HPDE6-E6E7 (cell line): Measurements from ENCODE around the gene CEP89.
"Not testable (repeated sequence)": the region's sequence is repeated elsewhere in the genome, so short reads cannot be mapped to it uniquely, and the experiment has no call there.

Experiments used
- DNase-seq: peaks from one replicate; pipeline ENCODE4 v3.0.0; 2011; ENCODE audit warnings: missing footprints; ENCODE audit errors: extremely low spot score

CEP89 gene

GRCh38 chr19:32837531-32837930 lies 134.2 kb downstream of the CEP89 start:
- no peak for DNase-seq

GRCh38 chr19:32833388-32833787 lies 138.4 kb downstream of the CEP89 start:
- DNase-seq: not testable (repeated sequence)

- DNase-seq: not testable (repeated sequence)
Observed at GRCh38 chr19:32832825-32833224, 138.9 kb downstream of the CEP89 start.

DNA sequence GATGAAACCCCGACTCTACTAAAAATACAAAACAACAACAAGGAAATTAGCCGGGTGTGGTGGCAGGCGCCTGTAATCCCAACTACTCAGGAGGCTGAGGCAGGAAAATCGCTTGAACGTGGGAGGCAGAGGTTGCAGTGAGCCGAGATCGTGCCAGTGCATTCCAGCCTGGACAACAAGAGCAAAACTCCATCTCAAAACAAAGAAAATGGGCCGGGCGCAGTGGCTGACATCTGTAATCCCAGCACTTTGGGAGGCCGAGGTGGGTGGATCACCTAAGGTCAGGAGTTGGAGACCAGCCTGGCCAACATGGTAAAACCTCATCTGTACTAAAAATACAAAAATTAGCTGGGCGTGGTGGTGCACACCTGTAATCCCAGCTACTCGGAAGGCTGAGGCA lies 139.7 kb downstream of the CEP89 start:
- not testable (repeated sequence) for DNase-seq

DNA sequence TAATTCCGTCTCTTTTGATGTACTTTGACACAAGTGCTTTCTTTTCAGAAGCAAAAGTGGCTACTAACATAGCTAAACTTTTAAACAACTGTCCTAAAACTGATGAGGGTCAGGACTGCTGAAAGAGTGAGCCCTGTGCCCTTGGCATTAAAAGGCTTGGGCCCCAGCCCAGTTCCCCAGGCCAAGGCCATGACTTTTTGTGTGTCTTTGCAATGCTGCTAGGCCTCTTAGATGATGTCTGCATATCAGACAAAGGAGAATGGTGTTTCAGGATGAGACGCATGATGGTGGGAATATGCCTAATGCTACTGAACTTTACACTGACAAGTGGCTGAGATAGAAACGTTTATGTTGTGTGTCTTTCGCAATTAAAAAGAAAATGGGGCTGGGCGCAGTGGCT lies 140.1 kb downstream of the CEP89 start:
- DNase-seq: no peak

DNA sequence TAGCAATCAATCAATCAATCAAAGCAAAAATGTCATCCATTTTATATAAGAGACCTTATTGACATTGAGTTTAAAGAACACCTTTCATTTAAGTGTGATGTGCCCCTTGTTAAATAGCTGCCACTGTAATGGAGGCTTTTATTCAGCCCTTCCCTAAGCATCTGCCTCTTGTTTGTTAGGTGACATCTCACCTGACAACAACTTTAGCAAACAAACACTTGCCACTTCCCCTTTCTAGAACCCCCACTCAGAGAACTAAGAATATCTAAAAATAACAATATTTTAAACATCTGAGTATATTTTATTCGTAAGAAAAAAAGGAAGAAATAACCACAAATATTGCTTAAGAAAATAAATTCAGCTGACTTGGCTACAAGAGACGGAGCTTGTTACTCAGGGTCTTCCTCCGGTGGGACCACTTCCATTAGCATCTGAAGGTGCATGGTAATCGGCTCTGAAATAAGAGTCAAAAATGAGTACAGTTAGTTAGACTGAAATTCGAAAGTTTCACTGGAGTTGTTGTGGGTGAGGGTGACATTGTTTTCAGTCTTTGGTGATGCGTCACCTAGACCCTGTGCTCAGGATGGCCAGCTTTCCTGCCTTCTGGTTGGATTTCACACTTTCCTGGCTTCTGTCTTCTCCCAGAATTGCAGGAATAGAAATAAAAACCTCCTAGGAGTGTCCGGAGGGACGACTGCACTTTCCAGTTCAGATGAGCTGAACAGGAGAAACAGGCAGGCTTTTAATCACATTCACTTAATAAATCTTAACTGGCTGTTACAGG lies 141.3 kb downstream of the CEP89 start:
- DNase-seq: no peak

DNA sequence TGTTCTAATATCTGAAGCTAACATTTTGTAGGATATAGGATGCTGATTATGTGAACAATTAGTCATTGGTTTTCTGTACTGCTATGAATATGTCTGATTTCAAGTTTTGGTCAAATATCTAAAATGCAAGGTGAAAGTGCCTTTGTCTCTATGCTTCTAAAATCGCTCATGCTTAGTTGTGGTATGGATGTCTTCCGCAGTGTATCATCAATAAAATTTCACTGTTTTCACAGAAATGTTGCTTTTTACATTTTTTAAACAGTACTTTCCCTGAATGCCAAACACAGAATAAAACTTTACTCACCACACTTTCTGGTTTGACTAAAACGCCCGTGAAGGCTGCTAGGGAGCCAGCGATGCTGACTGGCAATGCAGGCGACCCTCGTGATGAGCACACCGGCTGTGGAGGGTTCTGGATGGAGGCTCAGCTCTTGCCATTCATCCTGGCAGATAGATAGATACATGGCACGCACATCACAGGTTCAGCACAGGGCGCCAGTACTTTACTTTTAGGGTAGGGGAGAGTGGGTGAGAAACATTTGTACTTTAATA lies 142.3 kb downstream of the CEP89 start:
- DNase-seq: no peak

DNA sequence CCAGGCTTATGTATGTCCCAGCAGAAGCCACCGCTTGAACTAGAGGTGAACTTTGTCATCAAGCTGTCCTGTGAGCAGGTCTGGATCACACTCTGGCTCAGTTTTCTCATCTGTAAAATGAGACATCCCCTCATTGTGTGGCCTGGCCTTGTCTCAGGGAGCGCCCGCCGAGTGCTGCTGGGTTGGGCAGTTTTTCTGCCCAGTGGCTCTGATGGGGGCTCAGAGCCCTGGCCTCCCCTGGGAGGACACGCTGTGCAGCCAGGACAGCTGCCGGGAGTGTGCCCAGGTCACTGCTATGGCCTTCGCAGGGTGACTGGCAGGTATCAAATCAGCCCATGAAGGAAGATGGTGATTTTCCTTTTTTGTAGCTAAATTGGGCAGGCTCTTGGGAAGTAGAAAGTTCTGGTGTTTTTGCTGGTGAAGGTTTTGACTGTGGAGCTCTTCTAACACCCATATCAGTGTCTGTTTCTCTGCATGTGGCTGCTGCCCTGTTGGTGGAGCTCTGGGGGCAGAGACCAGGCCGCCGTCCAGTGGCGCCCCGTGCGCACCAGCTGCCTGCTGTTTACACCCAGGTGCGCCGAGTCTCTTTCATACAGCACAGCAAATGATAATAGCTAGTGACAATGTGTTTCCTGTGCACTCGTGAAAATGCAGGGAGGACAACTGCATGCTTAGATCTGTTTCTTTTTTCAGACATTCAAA lies 143.0 kb downstream of the CEP89 start:
- DNase-seq: no peak

DNA sequence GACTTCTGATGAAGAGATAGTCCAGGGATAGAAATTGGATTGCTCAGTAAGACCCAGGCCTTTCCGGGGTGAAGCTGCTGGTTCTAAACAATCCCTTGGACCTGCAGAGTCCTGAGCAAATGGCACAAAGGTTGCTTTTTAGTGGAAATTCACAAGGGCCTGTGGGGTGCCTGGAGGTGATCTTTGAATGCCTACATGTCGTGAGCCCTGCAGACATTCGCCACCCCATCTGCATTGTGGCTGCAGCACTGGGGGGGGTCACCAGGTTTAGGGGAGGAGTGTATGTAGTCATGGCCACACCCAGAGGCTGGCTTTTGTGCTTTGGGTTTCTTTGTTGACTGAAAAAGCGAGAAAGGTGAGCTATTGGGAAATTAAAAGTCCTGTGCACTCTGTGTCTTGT lies 143.6 kb downstream of the CEP89 start:
- no peak for DNase-seq
